ENCODE data around the gene SOCS1. TPM values are rescaled to one million over a fixed set of nuclear protein-coding genes. Genes with fewer than 3 reads are reported as not detected.

SOCS1 gene
- total and polyA plus RNA-seq, 2 donors (not counting 1 experiment from before 2014, with no cell fraction given): 29.7 to 107 TPM

DNA sequence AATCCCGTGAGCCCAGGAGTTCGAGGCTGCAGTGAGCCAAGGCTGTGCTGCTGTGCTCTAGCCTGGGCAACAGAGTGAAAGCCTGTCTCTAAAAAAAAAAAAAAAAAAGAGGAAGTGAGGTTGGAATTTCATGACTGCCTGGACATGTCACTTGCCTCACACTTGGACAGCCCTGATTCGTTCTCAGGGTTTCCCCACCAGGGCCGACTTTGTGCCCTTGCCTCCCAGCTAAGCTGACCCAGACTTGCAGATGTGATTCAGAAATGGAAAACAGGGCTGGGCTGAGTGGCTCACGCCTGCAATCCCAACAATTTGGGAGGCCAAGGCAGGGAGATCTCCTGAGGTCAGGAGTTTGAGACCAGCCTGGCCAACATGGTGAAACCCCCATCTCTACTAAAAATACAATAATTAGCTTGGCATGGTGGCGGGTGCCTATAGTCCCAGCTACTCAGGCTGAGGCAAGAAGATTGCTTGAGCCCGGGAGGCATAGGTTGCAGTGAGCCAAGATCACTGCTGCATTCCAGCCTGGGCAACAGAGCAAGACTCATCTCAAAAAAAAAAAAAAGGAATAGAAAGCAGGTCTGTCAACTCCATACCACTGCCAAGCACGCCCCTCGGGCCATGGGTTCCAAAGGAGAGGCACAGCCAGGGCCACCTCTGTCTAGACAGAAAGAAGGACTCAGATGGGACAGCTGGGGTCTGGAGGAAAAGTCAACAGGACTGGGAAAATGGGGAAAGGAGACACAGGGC lies 46.9 kb downstream of the SOCS1 start:
- H3K4me3 Mint-ChIP-seq: no peak overlapping the region
- DNase-seq: peak; percentile 30
- no peak overlapping the region for H3K27ac ChIP-seq (ENCODE audit: low read length in 2 of 2)
- POLR2A ChIA-PET: interaction anchor here (0.6 kb wide), 2 partner anchors 235 to 296 kb away, joined by 3 to 5 read pairs; no protein-coding TSS in a partner anchor
- TF ChIP-seq EZH2 (IDR thresholded peaks at IDR 0.05; ENCODE audit: borderline replicate concordance, insufficient read depth, low read depth, low read length, poor library complexity, severe bottlenecking): no peak
- TF ChIP-seq, protein P1, sequence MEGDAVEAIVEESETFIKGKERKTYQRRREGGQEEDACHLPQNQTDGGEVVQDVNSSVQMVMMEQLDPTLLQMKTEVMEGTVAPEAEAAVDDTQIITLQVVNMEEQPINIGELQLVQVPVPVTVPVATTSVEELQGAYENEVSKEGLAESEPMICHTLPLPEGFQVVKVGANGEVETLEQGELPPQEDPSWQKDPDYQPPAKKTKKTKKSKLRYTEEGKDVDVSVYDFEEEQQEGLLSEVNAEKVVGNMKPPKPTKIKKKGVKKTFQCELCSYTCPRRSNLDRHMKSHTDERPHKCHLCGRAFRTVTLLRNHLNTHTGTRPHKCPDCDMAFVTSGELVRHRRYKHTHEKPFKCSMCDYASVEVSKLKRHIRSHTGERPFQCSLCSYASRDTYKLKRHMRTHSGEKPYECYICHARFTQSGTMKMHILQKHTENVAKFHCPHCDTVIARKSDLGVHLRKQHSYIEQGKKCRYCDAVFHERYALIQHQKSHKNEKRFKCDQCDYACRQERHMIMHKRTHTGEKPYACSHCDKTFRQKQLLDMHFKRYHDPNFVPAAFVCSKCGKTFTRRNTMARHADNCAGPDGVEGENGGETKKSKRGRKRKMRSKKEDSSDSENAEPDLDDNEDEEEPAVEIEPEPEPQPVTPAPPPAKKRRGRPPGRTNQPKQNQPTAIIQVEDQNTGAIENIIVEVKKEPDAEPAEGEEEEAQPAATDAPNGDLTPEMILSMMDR (IDR thresholded peaks at IDR 0.05): no peak
- no peak overlapping the region for H3K27ac Mint-ChIP-seq
- peaks cover 0 to 19% (median 6%) of the 10 kb centered on the region in 3 donors for H3K9me3 ChIP-seq (ENCODE audit: control extremely low read depth in 1 of 3, control insufficient read depth in 2 of 3, insufficient read depth in 1 of 3, low read length in 2 of 3)
- peaks cover 25% of the 10 kb centered on the region for H3K4me1 Mint-ChIP-seq
- CTCF ChIA-PET: interaction anchor here (0.5 to 0.9 kb wide), 4 partner anchors 18 to 255 kb away, joined by 3 to 5 read pairs (median 4); no protein-coding TSS in a partner anchor
- H3K9ac ChIP-seq (ENCODE audit: low read length): no peak overlapping the region
- peaks cover 21% of the 10 kb centered on the region for H3K27me3 Mint-ChIP-seq
- no peaks in the 10 kb centered on the region for H3K9me3 Mint-ChIP-seq (ENCODE audit: insufficient read depth)
- peak; percentile 25 for ATAC-seq (ENCODE audit: low read depth)
- no peaks in the 10 kb centered on the region for H3K36me3 ChIP-seq (replicated peaks in 1 of 2; ENCODE audit: control extremely low read depth in 1 of 2, control insufficient read depth in 1 of 2, extremely low read depth in 1 of 2, insufficient read depth in 2 of 2, low read length in 1 of 2)
- intact Hi-C loops (cut with micrococcal nuclease): loop anchor here (2.0 kb wide), 1 partner anchor 16 kb away; no protein-coding TSS in a partner anchor
- H2AFZ ChIP-seq (ENCODE audit: insufficient read depth, low read depth, low read length, poor library complexity, severe bottlenecking): no peak overlapping the region
- peaks cover 0 to 20% (median 4%) of the 10 kb centered on the region in 4 experiments for H3K27me3 ChIP-seq (replicated peaks in 1 of 4; ENCODE audit: control extremely low read depth in 1 of 4, control insufficient read depth in 3 of 4, insufficient read depth in 4 of 4, low read length in 3 of 4)
- H3K4me3 ChIP-seq (ENCODE audit: control extremely low read depth in 1 of 5, extremely low read depth in 1 of 5, insufficient read depth in 1 of 5, low read depth in 2 of 5, low read length in 4 of 5): no peak overlapping the region
- peaks cover 7 to 19% of the 10 kb centered on the region in 2 donors for H3K4me1 ChIP-seq (ENCODE audit: control insufficient read depth in 2 of 2, insufficient read depth in 2 of 2, low read length in 2 of 2)
- H3K4me2 ChIP-seq (replicated peaks; ENCODE audit: low read depth, low read length, poor library complexity, severe bottlenecking): no peak overlapping the region
- 51% methylated on average over 4 of the region's 9 CpGs for WGBS (ENCODE audit: insufficient coverage)
- H4K20me1 ChIP-seq (ENCODE audit: control insufficient read depth, insufficient read depth, low read length, poor library complexity, severe bottlenecking): no peaks in the 10 kb centered on the region
- H3K79me2 ChIP-seq (ENCODE audit: control insufficient read depth, insufficient read depth, low read length): no peaks in the 10 kb centered on the region

DNA sequence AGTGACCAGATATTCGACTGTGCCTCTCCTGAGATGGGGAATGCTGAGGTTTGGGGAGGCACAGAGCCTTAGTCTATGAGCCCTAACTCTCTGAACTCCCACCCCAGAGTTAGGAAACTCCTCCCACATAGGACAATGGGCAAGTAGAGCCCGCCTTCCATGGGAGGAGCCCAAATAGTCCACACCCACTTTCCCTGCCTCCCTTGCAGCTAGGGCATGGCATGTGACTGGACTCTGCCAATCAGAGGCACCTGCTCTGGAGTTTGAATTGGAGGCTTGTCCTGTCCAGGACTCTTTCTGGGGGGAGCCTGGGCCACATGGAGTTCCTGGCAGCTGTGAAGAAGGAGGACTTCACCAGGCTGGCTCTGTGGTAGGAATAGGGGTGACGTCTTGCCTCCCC lies 48.4 kb downstream of the SOCS1 start:
- CTCF ChIA-PET: no interaction called here
- TF ChIP-seq, protein P1 (IDR thresholded peaks at IDR 0.05): no peak
- no peak for TF ChIP-seq EZH2 (IDR thresholded peaks at IDR 0.05; ENCODE audit: borderline replicate concordance, insufficient read depth, low read depth, low read length, poor library complexity, severe bottlenecking)
- POLR2A ChIA-PET: interaction anchor here (1.2 kb wide), 1 partner anchor 11 kb away, joined by 3 read pairs; no protein-coding TSS in a partner anchor

More for the DNA sequence above, 48.4 kb downstream of the SOCS1 start:
- Histone ChIP-seq H3K4me1 (ENCODE audit: control insufficient read depth in 2 of 2, insufficient read depth in 2 of 2, low read length in 2 of 2) (peaks cover 7 to 22% of the 10 kb centered on the region in 2 donors), H3K4me3 (ENCODE audit: control extremely low read depth in 1 of 5, extremely low read depth in 1 of 5, insufficient read depth in 1 of 5, low read depth in 2 of 5, low read length in 4 of 5) (no peak overlapping the region), H3K4me2 (replicated peaks; ENCODE audit: low read depth, low read length, poor library complexity, severe bottlenecking) (no peak overlapping the region), H3K79me2 (ENCODE audit: control insufficient read depth, insufficient read depth, low read length) (no peaks in the 10 kb centered on the region), H3K36me3 (replicated peaks in 1 of 2; ENCODE audit: control extremely low read depth in 1 of 2, control insufficient read depth in 1 of 2, extremely low read depth in 1 of 2, insufficient read depth in 2 of 2, low read length in 1 of 2) (no peaks in the 10 kb centered on the region), H3K9me3 (ENCODE audit: control extremely low read depth in 1 of 3, control insufficient read depth in 2 of 3, insufficient read depth in 1 of 3, low read length in 2 of 3) (peaks cover 0 to 19% (median 6%) of the 10 kb centered on the region in 3 donors), H3K9ac (ENCODE audit: low read length) (no peak overlapping the region), H4K20me1 (ENCODE audit: control insufficient read depth, insufficient read depth, low read length, poor library complexity, severe bottlenecking) (no peaks in the 10 kb centered on the region), H3K27ac (ENCODE audit: low read length in 2 of 2) (no peak overlapping the region), H2AFZ (ENCODE audit: insufficient read depth, low read depth, low read length, poor library complexity, severe bottlenecking) (no peak overlapping the region), H3K27me3 (replicated peaks in 1 of 4; ENCODE audit: control extremely low read depth in 1 of 4, control insufficient read depth in 3 of 4, insufficient read depth in 4 of 4, low read length in 3 of 4) (peaks cover 0 to 21% (median 4%) of the 10 kb centered on the region in 4 experiments)
- ATAC-seq (ENCODE audit: low read depth): no peak
- peaks cover 28% of the 10 kb centered on the region for H3K27me3 Mint-ChIP-seq
- intact Hi-C loops (cut with micrococcal nuclease): loop anchor here (2.0 kb wide), 1 partner anchor 17 kb away; no protein-coding TSS in a partner anchor
- no peak overlapping the region for H3K4me3 Mint-ChIP-seq
- H3K27ac Mint-ChIP-seq: no peak overlapping the region
- peaks cover 30% of the 10 kb centered on the region for H3K4me1 Mint-ChIP-seq
- 100% methylated on average over 1 of the region's 3 CpGs for WGBS (ENCODE audit: insufficient coverage)
- no peak for DNase-seq
- H3K9me3 Mint-ChIP-seq (ENCODE audit: insufficient read depth): no peaks in the 10 kb centered on the region

All from B cell (primary cell).